Neural cell (in vitro differentiated cells): Measurements from ENCODE around the gene FCHO2. TPM values are rescaled to one million over a fixed set of nuclear protein-coding genes. Genes with fewer than 3 reads are reported as not detected.

ENCODE experiments used
- H2AFZ ChIP-seq: fragments of 200-600, 300-800 bp; sonication (generic), shearing (Covaris generic); 2 replicates; pipeline ENCODE4 v1.6.0; 2014; ENCODE audit warnings: low read depth, mild to moderate bottlenecking, antibody characterized with exemption, low read length, moderate library complexity
- H3F3A ChIP-seq: fragments of 200-600 bp; shearing (Covaris generic); 2 replicates; pipeline ENCODE4 v1.6.1; 2016; ENCODE audit warnings: mild to moderate bottlenecking, moderate library complexity, mixed read lengths, antibody characterized with exemption, low read length; ENCODE audit not compliant: insufficient read depth, poor library complexity, severe bottlenecking
- H3K27ac ChIP-seq: fragments of 200-600, 300-800 bp; sonication (generic), shearing (Covaris generic); 2 replicates; pipeline ENCODE4 v1.5.1; 2014; ENCODE audit warnings: mild to moderate bottlenecking, low read length, moderate library complexity
- H3K27me3 ChIP-seq: fragments of 300-800, 200-600 bp; sonication (generic), shearing (Covaris generic); 2 replicates; pipeline ENCODE4 v1.6.0; 2014; ENCODE audit warnings: mild to moderate bottlenecking, low read depth, low read length, moderate library complexity; ENCODE audit not compliant: insufficient read depth
- H3K36me3 ChIP-seq: fragments of 300-800, 200-600 bp; sonication (generic), shearing (Covaris generic); 2 replicates; pipeline ENCODE4 v1.5.1; 2014; ENCODE audit warnings: mild to moderate bottlenecking, antibody characterized with exemption, low read length, moderate library complexity; ENCODE audit not compliant: insufficient read depth
- H3K4me2 ChIP-seq: fragments of 300-800, 200-600 bp; sonication (generic), shearing (Covaris generic); 2 replicates; pipeline ENCODE4 v1.6.0; 2014; ENCODE audit warnings: mild to moderate bottlenecking, low read length
- H3K4me3 ChIP-seq: fragments of 300-800, 200-600 bp; sonication (generic), shearing (Covaris generic); 2 replicates; pipeline ENCODE4 v1.5.1; 2014; ENCODE audit warnings: mild to moderate bottlenecking, low read length, moderate library complexity
- H3K79me2 ChIP-seq: fragments of 200-600 bp; shearing (Covaris generic); replicated peaks from 2 replicates; pipeline ENCODE4 v1.6.0; 2014; ENCODE audit warnings: mild to moderate bottlenecking, low read length, moderate library complexity; ENCODE audit not compliant: insufficient read depth
- H3K9ac ChIP-seq: fragments of 300-800, 200-600 bp; sonication (generic), shearing (Covaris generic); 2 replicates; pipeline ENCODE4 v1.6.1; 2016; ENCODE audit warnings: mild to moderate bottlenecking, low read length, mixed read lengths
- H3K9me2 ChIP-seq: fragments of 200-600 bp; shearing (Covaris generic); 2 replicates; pipeline ENCODE4 v1.6.1; 2016; ENCODE audit warnings: mild to moderate bottlenecking, low read length, mixed read lengths; ENCODE audit not compliant: insufficient read depth
- H3K9me3 ChIP-seq: fragments of 200-600, 300-800 bp; sonication (generic), shearing (Covaris generic); 2 replicates; pipeline ENCODE4 v1.6.1; 2016; ENCODE audit warnings: mild to moderate bottlenecking, mixed run types, low read length, moderate library complexity, mixed read lengths
- H4K20me1 ChIP-seq: fragments of 200-600 bp; shearing (Covaris generic); 2 replicates; pipeline ENCODE4 v1.6.1; 2016; ENCODE audit warnings: mild to moderate bottlenecking, mixed run types; ENCODE audit not compliant: insufficient read depth
- EP300 ChIP-seq: fragments of 450-650 bp; conservative IDR thresholded peaks from 2 replicates; pipeline ENCODE4 v1.6.1; 2014; ENCODE audit warnings: antibody characterized with exemption, mild to moderate bottlenecking, moderate library complexity; ENCODE audit not compliant: poor library complexity, severe bottlenecking
- EZH2 ChIP-seq: fragments of 200-600, 300-800 bp; shearing (Covaris generic), sonication (generic); IDR thresholded peaks from 2 replicates; pipeline ENCODE4 v1.6.1; 2014; ENCODE audit warnings: antibody characterized with exemption, low read length, borderline replicate concordance, mild to moderate bottlenecking; ENCODE audit not compliant: insufficient read depth, poor library complexity, severe bottlenecking
- MXI1 ChIP-seq: fragments of 450-650 bp; conservative IDR thresholded peaks from 2 replicates; pipeline ENCODE4 v1.6.1; 2014; ENCODE audit warnings: antibody characterized with exemption, mild to moderate bottlenecking; ENCODE audit not compliant: poor library complexity, severe bottlenecking
- POLR2AphosphoS5 ChIP-seq: IDR thresholded peaks from 2 replicates; pipeline ENCODE4 v1.6.1; 2012
- RAD21 ChIP-seq: fragments of 450-650 bp; conservative IDR thresholded peaks from 2 replicates; pipeline ENCODE4 v1.6.1; 2014; ENCODE audit warnings: antibody characterized with exemption, mild to moderate bottlenecking, moderate library complexity
- SMC3 ChIP-seq: fragments of 450-650 bp; conservative IDR thresholded peaks from 2 replicates; pipeline ENCODE4 v1.6.1; 2014; ENCODE audit warnings: antibody characterized with exemption, mild to moderate bottlenecking, moderate library complexity; ENCODE audit not compliant: poor library complexity
- TAF1 ChIP-seq: IDR thresholded peaks from 2 replicates; pipeline ENCODE4 v1.6.1; 2012; ENCODE audit warnings: low read depth
- polyA plus RNA-seq: library from polyadenylated mRNA; depleted of rRNA; stranded (reverse); fragments of >200 nt; gene quantifications from 2 replicates; pipeline ENCODE4 v1.2.3, GENCODE V29; 2014
- TF ChIP-seq, protein P1 (sequence below): IDR thresholded peaks from 2 replicates; pipeline ENCODE4 v1.6.1; 2012; ENCODE audit warnings: borderline replicate concordance
- TF ChIP-seq, protein P2 (sequence below): fragments of 450-650 bp; IDR thresholded peaks from 2 replicates; pipeline ENCODE4 v1.5.1; 2014; ENCODE audit warnings: antibody characterized with exemption, mild to moderate bottlenecking, moderate library complexity; ENCODE audit not compliant: poor library complexity, severe bottlenecking

Gene FCHO2
- polyA plus RNA-seq, 1 donor from 2014 or later: 24.3 TPM

DNA sequence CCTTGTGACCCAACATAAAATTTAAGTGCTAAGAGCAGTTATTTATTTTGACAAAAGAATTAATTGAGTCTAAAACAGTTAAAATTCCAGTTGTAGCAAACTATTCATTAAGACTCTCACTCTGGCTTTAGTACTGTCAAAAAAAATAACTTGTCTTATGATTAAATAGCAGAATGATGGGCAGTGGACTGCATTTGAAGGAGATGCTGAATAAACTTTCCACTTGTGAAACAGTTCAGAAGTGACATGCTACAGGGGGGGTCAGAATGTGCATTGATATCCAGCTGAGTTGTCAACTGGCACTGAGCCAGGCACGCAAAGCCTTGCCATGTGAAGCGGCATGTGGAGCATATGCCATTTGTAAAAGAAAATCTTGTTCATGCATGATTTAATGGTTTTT is 76.0 kb downstream of the FCHO2 start:
- H3K27ac ChIP-seq: no peak overlapping the region
- no peaks in the 10 kb centered on the region for H3K36me3 ChIP-seq
- no peaks in the 10 kb centered on the region for H3F3A ChIP-seq
- no peak overlapping the region for H3K9ac ChIP-seq
- no peak overlapping the region for H3K4me2 ChIP-seq
- no peaks in the 10 kb centered on the region for H3K27me3 ChIP-seq
- no peaks in the 10 kb centered on the region for H3K9me3 ChIP-seq
- no peak overlapping the region for H3K4me3 ChIP-seq
- no peak overlapping the region for H2AFZ ChIP-seq
- H3K79me2 ChIP-seq: no peaks in the 10 kb centered on the region
- H4K20me1 ChIP-seq: no peaks in the 10 kb centered on the region
- no peak for TF ChIP-seq EP300
- no peak for TF ChIP-seq EZH2
- no peak for TF ChIP-seq POLR2AphosphoS5
- no peak for TF ChIP-seq RAD21
- TF ChIP-seq TAF1: no peak
- TF ChIP-seq, protein P1, sequence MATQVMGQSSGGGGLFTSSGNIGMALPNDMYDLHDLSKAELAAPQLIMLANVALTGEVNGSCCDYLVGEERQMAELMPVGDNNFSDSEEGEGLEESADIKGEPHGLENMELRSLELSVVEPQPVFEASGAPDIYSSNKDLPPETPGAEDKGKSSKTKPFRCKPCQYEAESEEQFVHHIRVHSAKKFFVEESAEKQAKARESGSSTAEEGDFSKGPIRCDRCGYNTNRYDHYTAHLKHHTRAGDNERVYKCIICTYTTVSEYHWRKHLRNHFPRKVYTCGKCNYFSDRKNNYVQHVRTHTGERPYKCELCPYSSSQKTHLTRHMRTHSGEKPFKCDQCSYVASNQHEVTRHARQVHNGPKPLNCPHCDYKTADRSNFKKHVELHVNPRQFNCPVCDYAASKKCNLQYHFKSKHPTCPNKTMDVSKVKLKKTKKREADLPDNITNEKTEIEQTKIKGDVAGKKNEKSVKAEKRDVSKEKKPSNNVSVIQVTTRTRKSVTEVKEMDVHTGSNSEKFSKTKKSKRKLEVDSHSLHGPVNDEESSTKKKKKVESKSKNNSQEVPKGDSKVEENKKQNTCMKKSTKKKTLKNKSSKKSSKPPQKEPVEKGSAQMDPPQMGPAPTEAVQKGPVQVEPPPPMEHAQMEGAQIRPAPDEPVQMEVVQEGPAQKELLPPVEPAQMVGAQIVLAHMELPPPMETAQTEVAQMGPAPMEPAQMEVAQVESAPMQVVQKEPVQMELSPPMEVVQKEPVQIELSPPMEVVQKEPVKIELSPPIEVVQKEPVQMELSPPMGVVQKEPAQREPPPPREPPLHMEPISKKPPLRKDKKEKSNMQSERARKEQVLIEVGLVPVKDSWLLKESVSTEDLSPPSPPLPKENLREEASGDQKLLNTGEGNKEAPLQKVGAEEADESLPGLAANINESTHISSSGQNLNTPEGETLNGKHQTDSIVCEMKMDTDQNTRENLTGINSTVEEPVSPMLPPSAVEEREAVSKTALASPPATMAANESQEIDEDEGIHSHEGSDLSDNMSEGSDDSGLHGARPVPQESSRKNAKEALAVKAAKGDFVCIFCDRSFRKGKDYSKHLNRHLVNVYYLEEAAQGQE: no peak
- TF ChIP-seq MXI1: no peak
- TF ChIP-seq, protein P2, sequence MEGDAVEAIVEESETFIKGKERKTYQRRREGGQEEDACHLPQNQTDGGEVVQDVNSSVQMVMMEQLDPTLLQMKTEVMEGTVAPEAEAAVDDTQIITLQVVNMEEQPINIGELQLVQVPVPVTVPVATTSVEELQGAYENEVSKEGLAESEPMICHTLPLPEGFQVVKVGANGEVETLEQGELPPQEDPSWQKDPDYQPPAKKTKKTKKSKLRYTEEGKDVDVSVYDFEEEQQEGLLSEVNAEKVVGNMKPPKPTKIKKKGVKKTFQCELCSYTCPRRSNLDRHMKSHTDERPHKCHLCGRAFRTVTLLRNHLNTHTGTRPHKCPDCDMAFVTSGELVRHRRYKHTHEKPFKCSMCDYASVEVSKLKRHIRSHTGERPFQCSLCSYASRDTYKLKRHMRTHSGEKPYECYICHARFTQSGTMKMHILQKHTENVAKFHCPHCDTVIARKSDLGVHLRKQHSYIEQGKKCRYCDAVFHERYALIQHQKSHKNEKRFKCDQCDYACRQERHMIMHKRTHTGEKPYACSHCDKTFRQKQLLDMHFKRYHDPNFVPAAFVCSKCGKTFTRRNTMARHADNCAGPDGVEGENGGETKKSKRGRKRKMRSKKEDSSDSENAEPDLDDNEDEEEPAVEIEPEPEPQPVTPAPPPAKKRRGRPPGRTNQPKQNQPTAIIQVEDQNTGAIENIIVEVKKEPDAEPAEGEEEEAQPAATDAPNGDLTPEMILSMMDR: no peak
- TF ChIP-seq SMC3: no peak
- no peaks in the 10 kb centered on the region for H3K9me2 ChIP-seq

DNA sequence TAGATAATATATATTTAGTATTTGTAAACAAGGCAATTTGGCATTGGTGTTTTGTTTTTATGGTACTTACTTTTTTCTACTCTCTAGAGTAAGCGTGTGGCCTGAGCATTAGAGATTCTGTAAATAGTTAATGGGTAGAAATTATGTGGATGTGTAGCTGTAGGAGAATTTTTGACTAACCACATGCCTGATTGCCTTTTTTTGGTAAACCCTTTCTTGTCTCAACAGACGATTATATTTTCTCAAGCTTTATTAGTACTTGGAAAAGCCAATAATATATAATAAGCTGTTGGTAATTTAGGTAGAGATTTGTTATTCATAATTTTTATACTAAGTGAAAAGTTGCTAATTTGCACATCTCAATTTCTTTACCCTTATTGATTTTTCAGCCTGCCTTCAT is 76.8 kb downstream of the FCHO2 start:
- Histone ChIP-seq H3K9ac (no peak overlapping the region), H2AFZ (no peak overlapping the region), H3K27me3 (no peaks in the 10 kb centered on the region), H3F3A (no peaks in the 10 kb centered on the region), H3K4me3 (no peak overlapping the region), H3K9me3 (no peaks in the 10 kb centered on the region), H3K4me2 (no peak overlapping the region), H3K79me2 (no peaks in the 10 kb centered on the region), H3K27ac (no peak overlapping the region), H3K9me2 (no peaks in the 10 kb centered on the region), H3K36me3 (no peaks in the 10 kb centered on the region), H4K20me1 (no peaks in the 10 kb centered on the region)
- TF ChIP-seq TAF1 (no peak), POLR2AphosphoS5 (no peak), MXI1 (no peak), EZH2 (no peak), EP300 (no peak), SMC3 (no peak), RAD21 (no peak)
- TF ChIP-seq, protein P1: no peak
- TF ChIP-seq, protein P2: no peak
